ENCODE data around the gene S1PR4. TPM values are rescaled to one million over a fixed set of nuclear protein-coding genes. Genes with fewer than 3 reads are reported as not detected.

The S1PR4 gene
- total and polyA plus RNA-seq, 2 of the 13 experiments (the other 11 are each of a cell fraction or from before 2014, with no cell fraction given), result 0.07 to 0.09 TPM

DNA sequence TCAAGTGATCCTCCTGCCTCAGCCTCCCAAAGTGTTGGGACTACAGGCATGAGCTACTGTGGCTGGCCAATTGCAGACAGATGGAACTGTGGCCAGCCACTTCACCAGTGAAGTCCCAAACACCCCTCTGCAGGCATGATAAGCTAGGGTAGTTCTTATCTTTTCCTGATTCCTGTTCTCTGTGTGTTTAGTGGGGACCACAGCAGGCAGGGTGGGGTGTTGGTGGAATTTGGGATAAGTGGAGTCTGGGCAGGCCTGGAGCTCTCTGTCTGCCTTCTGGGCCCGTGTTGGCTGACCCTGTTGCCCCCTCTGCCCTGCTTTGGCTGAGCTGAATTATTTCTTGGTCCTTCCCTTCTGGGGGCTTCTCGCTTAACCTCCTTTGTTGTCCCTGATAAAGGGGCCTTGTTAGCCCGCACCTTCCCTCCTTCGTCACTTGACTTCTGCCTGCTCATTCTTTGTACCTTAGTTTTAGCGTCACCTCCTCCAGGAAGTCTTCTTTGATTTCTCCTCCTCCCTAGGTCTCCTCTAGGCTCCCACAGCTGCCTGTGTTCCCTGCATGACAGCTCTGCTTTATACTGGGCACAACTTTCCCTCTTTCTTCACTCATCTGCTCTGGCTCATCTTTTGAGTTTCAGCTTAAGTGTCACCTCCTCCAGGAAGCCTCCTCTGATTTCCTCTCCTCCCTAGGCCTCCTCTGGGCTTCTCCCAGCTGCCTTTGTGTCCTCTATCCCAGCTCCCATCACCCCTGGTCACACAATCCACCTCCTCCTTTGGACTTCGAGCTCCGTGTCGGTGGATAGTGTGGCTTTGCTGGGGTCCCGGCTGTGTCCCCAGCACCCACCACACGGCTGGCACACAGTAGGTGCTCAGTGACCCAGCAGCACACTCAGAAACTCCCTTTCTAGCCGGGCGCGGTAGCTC lies 5.4 kb downstream of the S1PR4 start:
- BruUV-seq (replicated peaks), result no TSS peak
- H3K4me1 ChIP-seq (ENCODE audit: insufficient read depth, low read length), result peaks cover 32% of the 10 kb centered on the region
- ATAC-seq (no peak), FAIRE-seq (no peak), DNase-seq (ENCODE audit: low spot score) (no peak)
- H3K79me2 ChIP-seq (ENCODE audit: insufficient read depth, low read length), result peaks cover 29% of the 10 kb centered on the region
- no peak overlapping the region for H3K9ac ChIP-seq (ENCODE audit: insufficient read depth, low read depth, low read length)
- peaks cover 1 to 2% of the 10 kb centered on the region in 2 experiments; a peak in 2 of 5 replicates for H3K36me3 ChIP-seq (replicated peaks in 1 of 2; ENCODE audit: control insufficient read depth in 1 of 2, insufficient read depth in 2 of 2, low read length in 2 of 2)
- H3K27me3 ChIP-seq (ENCODE audit: control insufficient read depth in 1 of 2, insufficient read depth in 2 of 2, low read length in 2 of 2), result no peaks in the 10 kb centered on the region
- intact Hi-C loops (cut with micrococcal nuclease; ENCODE audit: unreplicated experiment) (no loop called here), in situ Hi-C loops (cut with HindIII; ENCODE audit: extremely low pct_ligation_motif_present, low pct_unique_long_range_greater_than_20kb) (no loop called here)
- H4K20me1 ChIP-seq (ENCODE audit: insufficient read depth, low read length), result peaks cover 7% of the 10 kb centered on the region; the same call in 1 of the 2 replicates
- peak overlapping the region; percentile 95 for H3K4me2 ChIP-seq (ENCODE audit: low read depth, low read length)
- H3K9me3 ChIP-seq (ENCODE audit: low read length), result no peaks in the 10 kb centered on the region
- POLR2A ChIA-PET, result interaction anchor here (0.6 to 1.5 kb wide), 3 partner anchors 12 to 851 kb away, joined by 3 to 5 read pairs (median 3); no protein-coding TSS in a partner anchor
- no peak overlapping the region for H3K27ac ChIP-seq (ENCODE audit: extremely low read length, insufficient read depth, low read length)
- 36% methylated on average over 9 of the region's 13 CpGs for WGBS (ENCODE audit: low lambda C conversion rate)
- CTCF ChIA-PET (ENCODE audit: low intra/inter-chr PET ratio, low total read pairs), result no interaction called here
- no peak overlapping the region for H2AFZ ChIP-seq (ENCODE audit: low read length)
- peak overlapping the region in 1 of 3 experiments; percentile 93; a peak in 2 of 6 replicates for H3K4me3 ChIP-seq (replicated peaks in 1 of 3; ENCODE audit: insufficient read depth in 1 of 3, low read depth in 2 of 3, low read length in 3 of 3)
- TF ChIP-seq ZNF501 (CRISPR knock-in tag; IDR thresholded peaks at IDR 0.05) (no peak), FOXA3 (CRISPR knock-in tag; IDR thresholded peaks at IDR 0.05) (no peak), CREB1 (IDR thresholded peaks at IDR 0.05) (no peak), CREB1 (CRISPR knock-in tag; IDR thresholded peaks at IDR 0.05) (no peak), ZKSCAN1 (IDR thresholded peaks at IDR 0.05; ENCODE audit: low read length) (peak; percentile 77), ZFP36 (IDR thresholded peaks at IDR 0.05; ENCODE audit: borderline replicate concordance, low read depth, low read length, partially characterized antibody) (peak; percentile 98), ZNF790 (CRISPR knock-in tag; IDR thresholded peaks at IDR 0.05; ENCODE audit: borderline replicate concordance) (no peak), NFIB (CRISPR knock-in tag; IDR thresholded peaks at IDR 0.05; ENCODE audit: borderline replicate concordance) (no peak), ZNF775 (CRISPR knock-in tag; IDR thresholded peaks at IDR 0.05; ENCODE audit: borderline replicate concordance) (no peak), ZMYM3 (CRISPR knock-in tag; IDR thresholded peaks at IDR 0.05) (peak; percentile 93), ZSCAN31 (CRISPR knock-in tag; IDR thresholded peaks at IDR 0.05; ENCODE audit: low read depth) (no peak), KDM2A (CRISPR knock-in tag; IDR thresholded peaks at IDR 0.05; ENCODE audit: borderline replicate concordance, low read depth) (no peak), ZNF660 (CRISPR knock-in tag; IDR thresholded peaks at IDR 0.05; ENCODE audit: borderline replicate concordance, low read depth) (no peak), SALL2 (CRISPR knock-in tag; IDR thresholded peaks at IDR 0.05) (no peak), FOXK1 (CRISPR knock-in tag; IDR thresholded peaks at IDR 0.05; ENCODE audit: borderline replicate concordance, low read depth) (no peak), SALL1 (CRISPR knock-in tag; IDR thresholded peaks at IDR 0.05) (no peak)
- TF ChIP-seq, protein P1, sequence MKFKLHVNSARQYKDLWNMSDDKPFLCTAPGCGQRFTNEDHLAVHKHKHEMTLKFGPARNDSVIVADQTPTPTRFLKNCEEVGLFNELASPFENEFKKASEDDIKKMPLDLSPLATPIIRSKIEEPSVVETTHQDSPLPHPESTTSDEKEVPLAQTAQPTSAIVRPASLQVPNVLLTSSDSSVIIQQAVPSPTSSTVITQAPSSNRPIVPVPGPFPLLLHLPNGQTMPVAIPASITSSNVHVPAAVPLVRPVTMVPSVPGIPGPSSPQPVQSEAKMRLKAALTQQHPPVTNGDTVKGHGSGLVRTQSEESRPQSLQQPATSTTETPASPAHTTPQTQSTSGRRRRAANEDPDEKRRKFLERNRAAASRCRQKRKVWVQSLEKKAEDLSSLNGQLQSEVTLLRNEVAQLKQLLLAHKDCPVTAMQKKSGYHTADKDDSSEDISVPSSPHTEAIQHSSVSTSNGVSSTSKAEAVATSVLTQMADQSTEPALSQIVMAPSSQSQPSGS (CRISPR knock-in tag; IDR thresholded peaks at IDR 0.05), result no peak
- TF ChIP-seq, protein P2, sequence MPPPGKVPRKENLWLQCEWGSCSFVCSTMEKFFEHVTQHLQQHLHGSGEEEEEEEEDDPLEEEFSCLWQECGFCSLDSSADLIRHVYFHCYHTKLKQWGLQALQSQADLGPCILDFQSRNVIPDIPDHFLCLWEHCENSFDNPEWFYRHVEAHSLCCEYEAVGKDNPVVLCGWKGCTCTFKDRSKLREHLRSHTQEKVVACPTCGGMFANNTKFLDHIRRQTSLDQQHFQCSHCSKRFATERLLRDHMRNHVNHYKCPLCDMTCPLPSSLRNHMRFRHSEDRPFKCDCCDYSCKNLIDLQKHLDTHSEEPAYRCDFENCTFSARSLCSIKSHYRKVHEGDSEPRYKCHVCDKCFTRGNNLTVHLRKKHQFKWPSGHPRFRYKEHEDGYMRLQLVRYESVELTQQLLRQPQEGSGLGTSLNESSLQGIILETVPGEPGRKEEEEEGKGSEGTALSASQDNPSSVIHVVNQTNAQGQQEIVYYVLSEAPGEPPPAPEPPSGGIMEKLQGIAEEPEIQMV (CRISPR knock-in tag; IDR thresholded peaks at IDR 0.05; ENCODE audit: low read depth), result no peak

All from HepG2 (cell line).